A549 (cell line): ENCODE data around the gene EFHD2. TPM values are rescaled to one million over a fixed set of nuclear protein-coding genes. Genes with fewer than 3 reads are reported as not detected.

ENCODE experiments used
- ATAC-seq, 2 experiments: fragments of 200-7000 bp in 1 of 2; fragments of >200 bp in 1 of 2; cut with Nextera tagmentation in 1 of 2; cut with Tn5 transposase in 1 of 2; 3 replicates each; pipeline versions ENCODE4 v1.8.0 to v1.9.1; 2018 to 2020; ENCODE audit warnings: mild to moderate bottlenecking in 1 of 2, moderate library complexity in 1 of 2
- CTCF ChIA-PET: fragments of 300-600 bp; sonication (Branson Sonifier 250); formaldehyde crosslinking; extraction: SDS; loops from one replicate; lab custom pipeline; 2021; ENCODE audit warnings: antibody characterized with exemption, inconsistent platforms; lab: Yijun Ruan, JAX
- POLR2A ChIA-PET: fragments of 350-600 bp; formaldehyde crosslinking; extraction: SDS; loops from one replicate; lab custom pipeline; 2021; ENCODE audit warnings: antibody characterized with exemption, inconsistent platforms; lab: Yijun Ruan, JAX
- DNase-seq, 2 experiments: peaks; one replicate each; pipeline versions ENCODE4 v3.0.0 to v3.0.0-alpha.2; 2011 to 2016; ENCODE audit warnings: low read depth in 1 of 2, low spot score in 1 of 2
- FAIRE-seq: peaks from 2 replicates; lab custom pipeline; 2011; peaks lifted over from hg19 to GRCh38; lab: Jason Lieb, UNC
- H3K27ac ChIP-seq, 2 experiments: fragments of >200 bp; sonication (Bioruptor Twin); formaldehyde crosslinking; 3 replicates each; pipeline ENCODE4 v1.5.1; 2016 to 2017
- H3K4me1 ChIP-seq: fragments of >200 bp; sonication (Bioruptor Twin); formaldehyde crosslinking; 3 replicates; pipeline ENCODE4 v1.6.1; 2016
- H3K4me2 ChIP-seq: fragments of >200 bp; sonication (Bioruptor Twin); formaldehyde crosslinking; 3 replicates; pipeline ENCODE4 v1.6.1; 2016
- H3K4me3 ChIP-seq: fragments of >200 bp; sonication (Bioruptor Twin); formaldehyde crosslinking; 3 replicates; pipeline ENCODE4 v1.5.1; 2016
- H3K9me3 ChIP-seq: fragments of >200 bp; sonication (Bioruptor Twin); formaldehyde crosslinking; 3 replicates; pipeline ENCODE4 v1.6.1; 2016
- BHLHE40 ChIP-seq: IDR thresholded peaks from 2 replicates; pipeline ENCODE4 v1.6.1; 2012; ENCODE audit warnings: low read depth, low read length, inconsistent platforms
- CEBPB ChIP-seq, 2 experiments: fragments of >200 bp in 1 of 2; sonication (Bioruptor Twin) in 1 of 2; formaldehyde crosslinking in 1 of 2; IDR thresholded peaks; 2 replicates each; pipeline ENCODE4 v1.6.1; 2012 to 2016
- EHMT2 ChIP-seq: fragments of 200-600 bp; sonication (generic); IDR thresholded peaks from 2 replicates; pipeline ENCODE4 v1.6.1; 2016; ENCODE audit warnings: antibody characterized with exemption, low read depth, mild to moderate bottlenecking, moderate library complexity
- FOSB ChIP-seq: fragments of 250-450 bp; sonication (Bioruptor Pico); IDR thresholded peaks from 2 replicates; pipeline ENCODE4 v1.5.0; 2020; ENCODE audit warnings: mild to moderate bottlenecking, moderate library complexity
- HEYL ChIP-seq: fragments of 250-450 bp; sonication (Bioruptor Pico); IDR thresholded peaks from 2 replicates; pipeline ENCODE4 v1.8.0; 2021; ENCODE audit warnings: mild to moderate bottlenecking, moderate library complexity
- MAFK ChIP-seq: fragments of 450-650 bp; IDR thresholded peaks from 2 replicates; pipeline ENCODE4 v1.6.1; 2014; ENCODE audit not compliant: partially characterized antibody
- PHF8 ChIP-seq: fragments of 200-600 bp; sonication (generic); IDR thresholded peaks from 2 replicates; pipeline ENCODE4 v1.6.1; 2016; ENCODE audit warnings: low read depth, mild to moderate bottlenecking, antibody characterized with exemption, moderate library complexity, borderline replicate concordance
- POLR2AphosphoS2 ChIP-seq: conservative IDR thresholded peaks from 2 replicates; pipeline ENCODE4 v1.6.1; 2012; ENCODE audit warnings: low read length, improper control_type of control experiment, inconsistent platforms
- RAD21 ChIP-seq, 2 experiments: fragments of >200 bp in 1 of 2; sonication (Bioruptor Twin) in 1 of 2; formaldehyde crosslinking in 1 of 2; IDR thresholded peaks in 1 of 2; conservative IDR thresholded peaks in 1 of 2; 2 replicates in 1 of 2; 3 replicates in 1 of 2; pipeline ENCODE4 v1.6.1; 2012 to 2018; ENCODE audit warnings: inconsistent platforms in 1 of 2
- TFCP2L1 ChIP-seq: fragments of 250-450 bp; sonication (Bioruptor Pico); IDR thresholded peaks from 2 replicates; pipeline ENCODE4 v1.5.0; 2021; ENCODE audit warnings: mild to moderate bottlenecking
- ZFP36 ChIP-seq: fragments of 450-650 bp; IDR thresholded peaks from 2 replicates; pipeline ENCODE4 v1.6.1; 2014; ENCODE audit warnings: borderline replicate concordance; ENCODE audit not compliant: partially characterized antibody
- WGBS: methylation state at CpG from one replicate; pipeline ENCODE4 v1.1.6; 2017; ENCODE audit errors: missing lambda C conversion rate; 5-methylcytosine and 5-hydroxymethylcytosine counted together
- polyA plus RNA-seq, 4 experiments: library from polyadenylated mRNA; depleted of rRNA in 3 of 4; stranded (reverse); fragments of >200 nt; fragmentation: RNase III in 1 of 4; extraction: RNeasy Plus Mini Kit Qiagen cat#74134 plus additional on column Dnase treatment in 1 of 4; gene quantifications; 2 replicates in 3 of 4; 3 replicates in 1 of 4; pipeline ENCODE4 v1.2.3, GENCODE V29; 2011 to 2017
- TF ChIP-seq, protein P1 (sequence below): fragments of >200 bp; sonication (Bioruptor Twin); formaldehyde crosslinking; IDR thresholded peaks from 3 replicates; pipeline ENCODE4 v1.6.1; 2016
- TF ChIP-seq, protein P2 (sequence below): fragments of >200 bp; sonication (Bioruptor Twin); formaldehyde crosslinking; IDR thresholded peaks from 2 replicates; pipeline ENCODE4 v1.6.1; 2016
- TF ChIP-seq, protein P3 (sequence below): fragments of 150-350 bp; IDR thresholded peaks from 2 replicates; pipeline ENCODE4 v1.6.1; 2014; ENCODE audit warnings: low read depth, mild to moderate bottlenecking, low read length
- TF ChIP-seq, protein P4 (sequence below): IDR thresholded peaks from 2 replicates; pipeline ENCODE4 v1.6.1; 2012
- TF ChIP-seq, protein P5 (sequence below): fragments of 250-450 bp; sonication (Bioruptor Pico); IDR thresholded peaks from 2 replicates; pipeline ENCODE4 v1.5.0; 2020; ENCODE audit warnings: low read depth, mild to moderate bottlenecking, moderate library complexity
- TF ChIP-seq, protein P6 (sequence below): fragments of 200-600 bp; sonication (generic); IDR thresholded peaks from 2 replicates; pipeline ENCODE4 v1.6.1; 2016; ENCODE audit warnings: antibody characterized with exemption, mild to moderate bottlenecking, moderate library complexity

Gene EFHD2
- polyA plus RNA-seq, 2 of the 4 experiments (the other 2 are of a cell fraction): 33.1 to 96.2 TPM

DNA sequence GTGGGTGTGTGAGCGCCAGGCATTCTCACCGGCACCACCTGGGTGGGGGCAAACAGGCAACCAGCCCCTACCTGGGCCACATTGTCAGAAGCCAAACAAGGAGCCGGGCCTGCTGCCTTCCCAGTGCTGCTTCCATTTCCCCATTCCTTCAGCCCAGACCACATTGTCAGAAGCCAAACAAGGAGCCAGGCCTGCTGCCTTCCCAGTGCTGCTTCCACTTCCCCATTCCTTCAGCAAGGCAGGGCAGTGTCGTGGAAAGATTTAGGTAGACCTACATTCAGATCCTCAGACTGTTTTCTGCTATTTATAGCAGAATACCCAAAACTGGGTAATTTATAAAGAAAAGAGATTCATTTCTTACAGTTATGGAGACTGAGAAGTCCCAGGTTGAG, 47.0 kb upstream of the EFHD2 start:
- Histone ChIP-seq H3K4me3 (no peak overlapping the region), H3K27ac (peak overlapping the region in 1 of 2 experiments; percentile 96; a peak in 4 of 6 replicates), H3K9me3 (no peaks in the 10 kb centered on the region), H3K4me1 (peaks cover 23% of the 10 kb centered on the region), H3K4me2 (no peak overlapping the region)
- POLR2A ChIA-PET: no interaction called here
- no peak for DNase-seq
- TF ChIP-seq, protein P1, sequence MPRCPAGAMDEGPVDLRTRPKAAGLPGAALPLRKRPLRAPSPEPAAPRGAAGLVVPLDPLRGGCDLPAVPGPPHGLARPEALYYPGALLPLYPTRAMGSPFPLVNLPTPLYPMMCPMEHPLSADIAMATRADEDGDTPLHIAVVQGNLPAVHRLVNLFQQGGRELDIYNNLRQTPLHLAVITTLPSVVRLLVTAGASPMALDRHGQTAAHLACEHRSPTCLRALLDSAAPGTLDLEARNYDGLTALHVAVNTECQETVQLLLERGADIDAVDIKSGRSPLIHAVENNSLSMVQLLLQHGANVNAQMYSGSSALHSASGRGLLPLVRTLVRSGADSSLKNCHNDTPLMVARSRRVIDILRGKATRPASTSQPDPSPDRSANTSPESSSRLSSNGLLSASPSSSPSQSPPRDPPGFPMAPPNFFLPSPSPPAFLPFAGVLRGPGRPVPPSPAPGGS: no peak
- TF ChIP-seq, protein P2, sequence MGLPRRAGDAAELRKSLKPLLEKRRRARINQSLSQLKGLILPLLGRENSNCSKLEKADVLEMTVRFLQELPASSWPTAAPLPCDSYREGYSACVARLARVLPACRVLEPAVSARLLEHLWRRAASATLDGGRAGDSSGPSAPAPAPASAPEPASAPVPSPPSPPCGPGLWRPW: no peak
- TF ChIP-seq TFCP2L1 (CRISPR knock-in tag) (no peak), MAFK (no peak), PHF8 (no peak), ZFP36 (no peak), POLR2AphosphoS2 (no peak)
- TF ChIP-seq, protein P3, sequence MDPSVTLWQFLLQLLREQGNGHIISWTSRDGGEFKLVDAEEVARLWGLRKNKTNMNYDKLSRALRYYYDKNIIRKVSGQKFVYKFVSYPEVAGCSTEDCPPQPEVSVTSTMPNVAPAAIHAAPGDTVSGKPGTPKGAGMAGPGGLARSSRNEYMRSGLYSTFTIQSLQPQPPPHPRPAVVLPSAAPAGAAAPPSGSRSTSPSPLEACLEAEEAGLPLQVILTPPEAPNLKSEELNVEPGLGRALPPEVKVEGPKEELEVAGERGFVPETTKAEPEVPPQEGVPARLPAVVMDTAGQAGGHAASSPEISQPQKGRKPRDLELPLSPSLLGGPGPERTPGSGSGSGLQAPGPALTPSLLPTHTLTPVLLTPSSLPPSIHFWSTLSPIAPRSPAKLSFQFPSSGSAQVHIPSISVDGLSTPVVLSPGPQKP: no peak
- TF ChIP-seq, protein P4, sequence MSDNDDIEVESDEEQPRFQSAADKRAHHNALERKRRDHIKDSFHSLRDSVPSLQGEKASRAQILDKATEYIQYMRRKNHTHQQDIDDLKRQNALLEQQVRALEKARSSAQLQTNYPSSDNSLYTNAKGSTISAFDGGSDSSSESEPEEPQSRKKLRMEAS: no peak
- TF ChIP-seq, protein P5, sequence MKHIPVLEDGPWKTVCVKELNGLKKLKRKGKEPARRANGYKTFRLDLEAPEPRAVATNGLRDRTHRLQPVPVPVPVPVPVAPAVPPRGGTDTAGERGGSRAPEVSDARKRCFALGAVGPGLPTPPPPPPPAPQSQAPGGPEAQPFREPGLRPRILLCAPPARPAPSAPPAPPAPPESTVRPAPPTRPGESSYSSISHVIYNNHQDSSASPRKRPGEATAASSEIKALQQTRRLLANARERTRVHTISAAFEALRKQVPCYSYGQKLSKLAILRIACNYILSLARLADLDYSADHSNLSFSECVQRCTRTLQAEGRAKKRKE (CRISPR knock-in tag): no peak
- TF ChIP-seq, protein P6, sequence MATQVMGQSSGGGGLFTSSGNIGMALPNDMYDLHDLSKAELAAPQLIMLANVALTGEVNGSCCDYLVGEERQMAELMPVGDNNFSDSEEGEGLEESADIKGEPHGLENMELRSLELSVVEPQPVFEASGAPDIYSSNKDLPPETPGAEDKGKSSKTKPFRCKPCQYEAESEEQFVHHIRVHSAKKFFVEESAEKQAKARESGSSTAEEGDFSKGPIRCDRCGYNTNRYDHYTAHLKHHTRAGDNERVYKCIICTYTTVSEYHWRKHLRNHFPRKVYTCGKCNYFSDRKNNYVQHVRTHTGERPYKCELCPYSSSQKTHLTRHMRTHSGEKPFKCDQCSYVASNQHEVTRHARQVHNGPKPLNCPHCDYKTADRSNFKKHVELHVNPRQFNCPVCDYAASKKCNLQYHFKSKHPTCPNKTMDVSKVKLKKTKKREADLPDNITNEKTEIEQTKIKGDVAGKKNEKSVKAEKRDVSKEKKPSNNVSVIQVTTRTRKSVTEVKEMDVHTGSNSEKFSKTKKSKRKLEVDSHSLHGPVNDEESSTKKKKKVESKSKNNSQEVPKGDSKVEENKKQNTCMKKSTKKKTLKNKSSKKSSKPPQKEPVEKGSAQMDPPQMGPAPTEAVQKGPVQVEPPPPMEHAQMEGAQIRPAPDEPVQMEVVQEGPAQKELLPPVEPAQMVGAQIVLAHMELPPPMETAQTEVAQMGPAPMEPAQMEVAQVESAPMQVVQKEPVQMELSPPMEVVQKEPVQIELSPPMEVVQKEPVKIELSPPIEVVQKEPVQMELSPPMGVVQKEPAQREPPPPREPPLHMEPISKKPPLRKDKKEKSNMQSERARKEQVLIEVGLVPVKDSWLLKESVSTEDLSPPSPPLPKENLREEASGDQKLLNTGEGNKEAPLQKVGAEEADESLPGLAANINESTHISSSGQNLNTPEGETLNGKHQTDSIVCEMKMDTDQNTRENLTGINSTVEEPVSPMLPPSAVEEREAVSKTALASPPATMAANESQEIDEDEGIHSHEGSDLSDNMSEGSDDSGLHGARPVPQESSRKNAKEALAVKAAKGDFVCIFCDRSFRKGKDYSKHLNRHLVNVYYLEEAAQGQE: no peak
- CTCF ChIA-PET: no interaction called here
- 97% methylated on average over 2 of the region's 4 CpGs for WGBS
- FAIRE-seq: no peak
- no peak for ATAC-seq

DNA sequence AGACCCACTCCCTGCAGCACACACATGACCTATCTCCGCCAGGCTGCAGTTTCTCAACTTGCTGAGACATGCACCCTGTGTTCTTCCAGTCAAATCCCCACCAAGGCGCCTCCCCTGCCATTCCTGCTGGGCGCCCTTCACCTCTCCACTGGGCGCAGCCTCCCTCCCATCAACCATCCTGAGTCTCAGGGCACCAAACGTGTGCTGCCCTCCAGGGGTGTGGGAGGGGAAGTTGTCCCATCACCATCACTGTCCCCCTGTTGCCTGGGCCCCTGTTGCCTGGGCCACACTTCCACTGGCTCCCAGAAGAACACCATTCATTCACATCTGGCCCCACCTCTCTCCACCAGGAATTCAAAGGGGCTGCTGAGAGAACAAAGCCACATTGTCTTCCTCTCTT, 44.9 kb upstream of the EFHD2 start:
- ATAC-seq (peak in 1 of 2 experiments; percentile 65; a peak in 3 of 6 replicates), DNase-seq (peak in 1 of 2 experiments; percentile 35), FAIRE-seq (no peak)
- peak overlapping the region in 1 of 2 experiments; percentile 61; a peak in 3 of 6 replicates for H3K27ac ChIP-seq
- WGBS: 85% methylated on average over 5 of the region's 5 CpGs
- H3K9me3 ChIP-seq: no peaks in the 10 kb centered on the region
- H3K4me1 ChIP-seq: peaks cover 20% of the 10 kb centered on the region
- POLR2A ChIA-PET: no interaction called here
- no peak overlapping the region for H3K4me2 ChIP-seq
- CTCF ChIA-PET: no interaction called here
- H3K4me3 ChIP-seq: no peak overlapping the region
- TF ChIP-seq CEBPB (IDR thresholded peaks at IDR 0.05) (no peak), RAD21 (conservative IDR thresholded peaks at IDR 0.05 in 1 of 2, IDR thresholded peaks at IDR 0.05 in 1 of 2) (peak in 1 of 2 experiments; percentile 33; a peak in 2 of 5 replicates)

DNA sequence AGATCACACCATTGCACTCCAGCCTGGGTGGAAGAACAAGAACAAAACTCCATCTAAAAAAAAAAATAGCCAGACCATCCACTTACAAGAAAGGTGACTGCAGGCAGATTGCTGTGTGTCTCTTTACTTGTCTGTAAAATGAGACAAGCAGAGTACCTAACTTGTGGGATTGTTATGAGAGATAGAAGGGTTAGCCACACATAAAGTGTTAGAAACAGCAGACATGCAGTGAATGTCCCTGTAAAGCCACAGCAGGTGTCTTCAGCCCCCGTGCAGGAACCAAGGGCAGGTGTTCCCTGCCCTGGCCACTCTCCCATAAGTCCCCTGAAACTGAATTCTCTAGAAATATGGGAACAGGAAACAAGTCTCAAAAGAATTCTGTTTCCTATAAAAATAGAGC, 40.8 kb upstream of the EFHD2 start:
- Histone ChIP-seq H3K4me3 (no peak overlapping the region), H3K9me3 (no peaks in the 10 kb centered on the region), H3K4me2 (no peak overlapping the region), H3K4me1 (peaks cover 20% of the 10 kb centered on the region), H3K27ac (peak overlapping the region in 1 of 2 experiments; percentile 32; a peak in 2 of 6 replicates)
- 90% methylated on average over 1 of the region's 1 CpG for WGBS
- FAIRE-seq (no peak), DNase-seq (no peak), ATAC-seq (no peak)
- ChIA-PET CTCF (interaction anchor here (2.0 kb wide), 1 partner anchor 45 kb away, joined by 6 read pairs; no protein-coding TSS in a partner anchor), POLR2A (no interaction called here)
- TF ChIP-seq BHLHE40 (no peak), EHMT2 (no peak), FOSB (CRISPR knock-in tag) (no peak), HEYL (CRISPR knock-in tag) (no peak)
